ENCODE measurements around the gene NCOA7. TPM values are rescaled to one million over a fixed set of nuclear protein-coding genes. Genes with fewer than 3 reads are reported as not detected.
A peak's percentile ranks its signal among the peaks of the same experiment; 100 is the strongest.

NCOA7 gene
- total and polyA plus RNA-seq, 9 of the 15 experiments (the other 6 are each of a cell fraction or from before 2014, with no cell fraction given): 5.8 to 14.6 (median 9.3) TPM

GRCh38 chr6:125790358-125791150 is at the start of gene NCOA7 (continued):
- TF ChIP-seq SIN3B (IDR thresholded peaks at IDR 0.05; ENCODE audit: low read depth) (peak; percentile 71; the same call in 1 of the 2 replicates), CTBP1 (IDR thresholded peaks at IDR 0.05; ENCODE audit: borderline replicate concordance) (peak; percentile 88), HNRNPL (IDR thresholded peaks at IDR 0.05; ENCODE audit: low read depth, low read length) (peak; percentile 25; the same call in 1 of the 2 replicates), THAP7 (CRISPR knock-in tag; IDR thresholded peaks at IDR 0.05) (peak; percentile 82), E2F3 (CRISPR knock-in tag; IDR thresholded peaks at IDR 0.05) (peak; percentile 38; the same call in 1 of the 2 replicates), ZNF224 (CRISPR knock-in tag; IDR thresholded peaks at IDR 0.05) (no peak), ZNF124 (CRISPR knock-in tag; IDR thresholded peaks at IDR 0.05) (no peak), NRF1 (conservative IDR thresholded peaks at IDR 0.05 in 1 of 2, IDR thresholded peaks at IDR 0.05 in 1 of 2) (peak; percentile 75 to 79; a peak in 3 of 4 replicates), STAG1 (CRISPR knock-in tag; IDR thresholded peaks at IDR 0.05; ENCODE audit: borderline replicate concordance) (peak; percentile 41), ZNF134 (CRISPR knock-in tag; conservative IDR thresholded peaks at IDR 0.05) (0 out of 2 replicates have a peak, but pooled peaks have one; percentile 20), FOXK1 (CRISPR knock-in tag; IDR thresholded peaks at IDR 0.05; ENCODE audit: borderline replicate concordance) (no peak), FUS (optimal IDR thresholded peaks at IDR 0.05; ENCODE audit: low read depth, low read length) (peak; percentile 72), ATF2 (CRISPR knock-in tag; IDR thresholded peaks at IDR 0.05) (no peak), ZNF407 (IDR thresholded peaks at IDR 0.05; ENCODE audit: low read depth) (no peak), CREM (IDR thresholded peaks at IDR 0.05; ENCODE audit: low read depth) (no peak), HNRNPLL (IDR thresholded peaks at IDR 0.05; ENCODE audit: low read depth, low read length, poor library complexity, severe bottlenecking) (peak; percentile 48), DACH1 (IDR thresholded peaks at IDR 0.05; ENCODE audit: partially characterized antibody) (no peak), TAF1 (IDR thresholded peaks at IDR 0.05; ENCODE audit: control insufficient read depth, extremely low read depth, insufficient read depth, low read length, severe bottlenecking) (peak; percentile 63), ZNF75A (CRISPR knock-in tag; IDR thresholded peaks at IDR 0.05) (0 out of 2 replicates have a peak, but pooled peaks have one; percentile 27)
